DOHH2 (cell line): ENCODE results near the gene AGRN.
"Not testable (repeated sequence)": the region's sequence is repeated elsewhere in the genome, so short reads cannot be mapped to it uniquely, and the experiment has no call there.

Experiments
- H3F3A ChIP-seq: fragments of 200-600 bp; sonication (generic), shearing (Covaris generic); 2 replicates; pipeline ENCODE4 v1.6.0; 2016; ENCODE audit warnings: antibody characterized with exemption, mild to moderate bottlenecking; ENCODE audit not compliant: control insufficient read depth, insufficient read depth
- H3K27ac ChIP-seq: fragments of 200-600 bp; sonication (generic); 2 replicates; pipeline ENCODE4 v1.5.1; 2014; ENCODE audit warnings: low read depth, mild to moderate bottlenecking, low read length, moderate library complexity
- H3K27me3 ChIP-seq: fragments of 200-600 bp; sonication (generic); 2 replicates; pipeline ENCODE4 v1.6.1; 2014; ENCODE audit warnings: mild to moderate bottlenecking, low read length, mixed read lengths; ENCODE audit not compliant: control insufficient read depth
- H3K36me3 ChIP-seq: fragments of 200-600 bp; sonication (generic); 2 replicates; pipeline ENCODE4 v1.6.1; 2014; ENCODE audit warnings: mild to moderate bottlenecking, low read length, moderate library complexity, mixed read lengths; ENCODE audit not compliant: control insufficient read depth
- H3K4me1 ChIP-seq: fragments of 200-600 bp; sonication (generic); 2 replicates; pipeline ENCODE4 v1.6.1; 2014; ENCODE audit warnings: mild to moderate bottlenecking, low read length, mixed read lengths; ENCODE audit not compliant: control insufficient read depth
- H3K4me2 ChIP-seq: fragments of 200-600 bp; sonication (generic); 2 replicates; pipeline ENCODE4 v1.6.0; 2014; ENCODE audit warnings: mild to moderate bottlenecking, low read length, moderate library complexity
- H3K4me3 ChIP-seq: fragments of 200-600 bp; sonication (generic); 2 replicates; pipeline ENCODE4 v1.5.1; 2014; ENCODE audit warnings: mild to moderate bottlenecking, low read length, mixed read lengths
- H3K79me2 ChIP-seq: fragments of 200-600 bp; sonication (generic); 2 replicates; pipeline ENCODE4 v1.6.1; 2014; ENCODE audit warnings: mild to moderate bottlenecking, low read length, mixed read lengths; ENCODE audit not compliant: control insufficient read depth
- H3K9me2 ChIP-seq: fragments of 200-600 bp; sonication (generic); replicated peaks from 2 replicates; pipeline ENCODE4 v1.6.1; 2014; ENCODE audit warnings: mild to moderate bottlenecking, low read length, mixed read lengths; ENCODE audit not compliant: control insufficient read depth
- H3K9me3 ChIP-seq: fragments of 200-600 bp; sonication (generic); 2 replicates; pipeline ENCODE4 v1.6.1; 2014; ENCODE audit warnings: antibody characterized with exemption, low read length, mixed read lengths; ENCODE audit not compliant: control insufficient read depth, insufficient read depth
- H4K20me1 ChIP-seq: fragments of 200-600 bp; sonication (generic); 2 replicates; pipeline ENCODE4 v1.6.0; 2014; ENCODE audit warnings: low read depth, mild to moderate bottlenecking, antibody characterized with exemption, low read length, moderate library complexity; ENCODE audit not compliant: control insufficient read depth, insufficient read depth
- CTCF ChIP-seq: fragments of 200-600 bp; sonication (generic); IDR thresholded peaks from one replicate; pipeline ENCODE4 v1.5.1; 2014; ENCODE audit warnings: antibody characterized with exemption, mild to moderate bottlenecking, low read depth, low read length; ENCODE audit not compliant: poor library complexity, severe bottlenecking
- EZH2phosphoT487 ChIP-seq: fragments of 200-600 bp; sonication (generic); IDR thresholded peaks from 2 replicates; pipeline ENCODE4 v1.6.1; 2017; ENCODE audit warnings: borderline replicate concordance, mild to moderate bottlenecking, antibody characterized with exemption, low read length, moderate library complexity, mixed read lengths

Gene AGRN

GRCh38 chr1:1025730-1026129 lies 5.8 kb downstream of the AGRN start:
- Histone ChIP-seq H4K20me1 (no peaks in the 10 kb centered on the region), H3F3A (no peaks in the 10 kb centered on the region), H3K27me3 (peaks cover 43% of the 10 kb centered on the region), H3K36me3 (no peaks in the 10 kb centered on the region), H3K9me2 (no peaks in the 10 kb centered on the region), H3K4me1 (no peaks in the 10 kb centered on the region), H3K79me2 (no peaks in the 10 kb centered on the region), H3K4me2 (no peak overlapping the region), H3K27ac (no peak overlapping the region), H3K4me3 (no peak overlapping the region), H3K9me3 (no peaks in the 10 kb centered on the region)
- TF ChIP-seq EZH2phosphoT487 (no peak), CTCF (no peak)

- Histone ChIP-seq H3K4me1 (peaks cover 9% of the 10 kb centered on the region), H3K27ac (no peak overlapping the region), H3K36me3 (no peaks in the 10 kb centered on the region), H4K20me1 (no peaks in the 10 kb centered on the region; the same call in 1 of the 2 replicates), H3K9me3 (no peaks in the 10 kb centered on the region), H3K9me2 (no peaks in the 10 kb centered on the region), H3K4me3 (no peak overlapping the region), H3K79me2 (no peaks in the 10 kb centered on the region), H3K27me3 (peaks cover 33% of the 10 kb centered on the region), H3F3A (no peaks in the 10 kb centered on the region), H3K4me2 (no peak overlapping the region)
- TF ChIP-seq CTCF, result no peak
- TF ChIP-seq EZH2phosphoT487, result no peak
These were observed 6.9 kb downstream of the AGRN start for GRCh38 chr1:1026599-1027413.

- Histone ChIP-seq H3K27ac (no peak overlapping the region), H3K4me1 (peaks cover 13% of the 10 kb centered on the region), H3K4me2 (no peak overlapping the region), H3K4me3 (no peak overlapping the region), H3K79me2 (no peaks in the 10 kb centered on the region), H3F3A (no peaks in the 10 kb centered on the region), H3K27me3 (peaks cover 33% of the 10 kb centered on the region), H4K20me1 (no peaks in the 10 kb centered on the region; the same call in 1 of the 2 replicates), H3K9me3 (no peaks in the 10 kb centered on the region), H3K9me2 (no peaks in the 10 kb centered on the region), H3K36me3 (no peaks in the 10 kb centered on the region)
- TF ChIP-seq CTCF (no peak), EZH2phosphoT487 (no peak)
These were observed 7.9 kb downstream of the AGRN start for GRCh38 chr1:1027791-1028190.

GRCh38 chr1:1030867-1031658 lies 11.1 kb downstream of the AGRN start:
- not testable (repeated sequence) for H3F3A ChIP-seq, H4K20me1 ChIP-seq, H3K9me3 ChIP-seq, H3K27ac ChIP-seq, H3K4me2 ChIP-seq, H3K79me2 ChIP-seq, H3K36me3 ChIP-seq, H3K9me2 ChIP-seq, H3K4me3 ChIP-seq
- peaks cover 20% of the 10 kb centered on the region for H3K4me1 ChIP-seq
- H3K27me3 ChIP-seq, result peaks cover 39% of the 10 kb centered on the region
